Measurements from ENCODE around the gene NIPAL3.
A peak's percentile ranks its signal among the peaks of the same experiment; 100 is the strongest.
"Not testable (repeated sequence)": the region's sequence is repeated elsewhere in the genome, so short reads cannot be mapped to it uniquely, and the experiment has no call there.

NIPAL3 gene

GRCh38 chr1:24424990-24425389 is 9.4 kb downstream of the NIPAL3 start:
- DNase-seq (ENCODE audit: low spot score), result no peak

GRCh38 chr1:24425441-24425840 is 9.8 kb downstream of the NIPAL3 start:
- no peak for DNase-seq (ENCODE audit: low spot score)

- no peak for DNase-seq (ENCODE audit: low spot score)
Observed at GRCh38 chr1:24425922-24426321, 10.3 kb downstream of the NIPAL3 start.

- no peak for DNase-seq (ENCODE audit: low spot score)
Observed at GRCh38 chr1:24426744-24427544, 11.3 kb downstream of the NIPAL3 start.

- no peak for DNase-seq (ENCODE audit: low spot score)
Observed at GRCh38 chr1:24427545-24427862, 11.9 kb downstream of the NIPAL3 start.

- peak; percentile 85 for DNase-seq (ENCODE audit: low spot score)
Observed at GRCh38 chr1:24435782-24436365, 20.3 kb downstream of the NIPAL3 start.

GRCh38 chr1:24437631-24438396 is 22.2 kb downstream of the NIPAL3 start:
- peak; percentile 34 for DNase-seq (ENCODE audit: low spot score)

GRCh38 chr1:24438423-24438901 is 22.9 kb downstream of the NIPAL3 start:
- DNase-seq (ENCODE audit: low spot score), result peak; percentile 77

GRCh38 chr1:24440436-24440835 is 24.8 kb downstream of the NIPAL3 start:
- DNase-seq (ENCODE audit: low spot score), result no peak

- no peak for DNase-seq (ENCODE audit: low spot score)
Observed at GRCh38 chr1:24441480-24441879, 25.9 kb downstream of the NIPAL3 start.

GRCh38 chr1:24441996-24442668 is 26.5 kb downstream of the NIPAL3 start:
- no peak for DNase-seq (ENCODE audit: low spot score)

GRCh38 chr1:24442764-24443163 is 27.2 kb downstream of the NIPAL3 start:
- peak; percentile 62 for DNase-seq (ENCODE audit: low spot score)

- peak; percentile 77 for DNase-seq (ENCODE audit: low spot score)
Observed at GRCh38 chr1:24443241-24443656, 27.6 kb downstream of the NIPAL3 start.

- DNase-seq (ENCODE audit: low spot score), result not testable (repeated sequence)
Observed at GRCh38 chr1:24446446-24446845, 30.8 kb downstream of the NIPAL3 start.

- no peak for DNase-seq (ENCODE audit: low spot score)
Observed at GRCh38 chr1:24450316-24450715, 34.7 kb downstream of the NIPAL3 start.

- DNase-seq (ENCODE audit: low spot score), result no peak
Observed at GRCh38 chr1:24450857-24451397, 35.3 kb downstream of the NIPAL3 start.

GRCh38 chr1:24451746-24452145 is 36.1 kb downstream of the NIPAL3 start:
- no peak for DNase-seq (ENCODE audit: low spot score)

- no peak for DNase-seq (ENCODE audit: low spot score)
Observed at GRCh38 chr1:24452922-24453485, 37.4 kb downstream of the NIPAL3 start.

GRCh38 chr1:24454673-24455072 is 39.1 kb downstream of the NIPAL3 start:
- no peak for DNase-seq (ENCODE audit: low spot score)

- no peak for DNase-seq (ENCODE audit: low spot score)
Observed at GRCh38 chr1:24455272-24455671, 39.7 kb downstream of the NIPAL3 start.

GRCh38 chr1:24457866-24458265 is 42.3 kb downstream of the NIPAL3 start:
- DNase-seq (ENCODE audit: low spot score), result no peak

Measured in globus pallidus (tissue), 1 donor.